GM12878 (cell line): ENCODE data around the gene LRRC31. TPM values are rescaled to one million over a fixed set of nuclear protein-coding genes. Genes with fewer than 3 reads are reported as not detected.

Source experiments
- ATAC-seq: fragments of 200-7000 bp; cut with Tn5 transposase; 3 replicates; pipeline ENCODE4 v1.9.1; 2020; ENCODE audit warnings: mild to moderate bottlenecking, moderate library complexity
- BruUV-seq: library from RNA; stranded (reverse); fragments of 400-500 nt; replicated peaks from 2 replicates; lab custom pipeline; 2021; lab: Mats Ljungman, UMichigan
- CTCF ChIA-PET: fragments of 300-600 bp; sonication (Branson Sonifier 250); formaldehyde crosslinking; extraction: SDS; loops from one replicate; lab custom pipeline; 2021; ENCODE audit warnings: inconsistent platforms; lab: Yijun Ruan, JAX
- POLR2A ChIA-PET: fragments of 350-600 bp; formaldehyde crosslinking; extraction: SDS; loops from one replicate; lab custom pipeline; 2021; ENCODE audit warnings: inconsistent platforms; lab: Charles Lee
- RAD21 ChIA-PET: fragments of 300-600 bp; sonication (Branson Sonifier 250); formaldehyde crosslinking; loops from one replicate; lab custom pipeline; 2023; ENCODE audit warnings: antibody characterized with exemption; ENCODE audit not compliant: unreplicated experiment; lab: Charles Lee
- SMC1A ChIA-PET: fragments of 300-600 bp; sonication (Branson Sonifier 250); formaldehyde crosslinking; loops from one replicate; lab custom pipeline; 2023; ENCODE audit not compliant: unreplicated experiment, uncharacterized antibody; lab: Charles Lee
- DNase-seq: peaks from one replicate; pipeline ENCODE4 v3.0.0-alpha.2; 2011; ENCODE audit warnings: low read depth, low spot score
- FAIRE-seq: peaks from 3 replicates; lab custom pipeline; 2011; peaks lifted over from hg19 to GRCh38; lab: Jason Lieb, UNC
- H2AFZ ChIP-seq: 2 replicates; pipeline ENCODE4 v1.6.0; 2011; ENCODE audit warnings: low read depth, low read length, control low read depth; ENCODE audit not compliant: control insufficient read depth
- H3K27ac ChIP-seq: 2 replicates; pipeline ENCODE4 v1.5.1; 2011; ENCODE audit warnings: control low read depth; ENCODE audit not compliant: control insufficient read depth, insufficient read depth
- H3K27me3 ChIP-seq, 2 experiments: replicated peaks in 1 of 2; 2 replicates each; pipeline versions ENCODE4 v1.6.0 to v1.6.1; 2011; ENCODE audit warnings: low read length in 1 of 2; ENCODE audit not compliant: control insufficient read depth in 2 of 2, insufficient read depth in 2 of 2
- H3K36me3 ChIP-seq, 2 experiments: 2 replicates each; pipeline ENCODE4 v1.5.1; 2011; ENCODE audit warnings: low read length in 1 of 2; ENCODE audit not compliant: control insufficient read depth in 2 of 2, insufficient read depth in 2 of 2
- H3K4me1 ChIP-seq: 2 replicates; pipeline ENCODE4 v1.6.1; 2011; ENCODE audit warnings: mild to moderate bottlenecking, low read length, moderate library complexity, mixed read lengths; ENCODE audit not compliant: control insufficient read depth, insufficient read depth
- H3K4me2 ChIP-seq: 2 replicates; pipeline ENCODE4 v1.6.0; 2011; ENCODE audit warnings: control low read depth; ENCODE audit not compliant: control insufficient read depth, insufficient read depth
- H3K4me3 ChIP-seq: fragments of 200-600 bp; sonication (generic); 2 replicates; pipeline ENCODE4 v1.5.1; 2016
- H3K79me2 ChIP-seq: 2 replicates; pipeline ENCODE4 v1.6.0; 2011; ENCODE audit warnings: low read length; ENCODE audit not compliant: control insufficient read depth, insufficient read depth
- H3K9ac ChIP-seq: 2 replicates; pipeline ENCODE4 v1.8.0; 2011; ENCODE audit warnings: low read length, control low read depth, mixed read lengths; ENCODE audit not compliant: control insufficient read depth, insufficient read depth
- H3K9me3 ChIP-seq: replicated peaks from 3 replicates; pipeline ENCODE4 v1.5.1; 2011; ENCODE audit warnings: mild to moderate bottlenecking, low read length; ENCODE audit not compliant: control insufficient read depth, insufficient read depth
- H4K20me1 ChIP-seq: 2 replicates; pipeline ENCODE4 v1.6.0; 2011; ENCODE audit not compliant: control insufficient read depth, insufficient read depth
- CHD2 ChIP-seq: IDR thresholded peaks from 2 replicates; pipeline ENCODE4 v1.6.1; 2011; ENCODE audit warnings: low read depth, low read length, improper control_type of control experiment, borderline replicate concordance
- EGR1 ChIP-seq, 2 experiments: IDR thresholded peaks; 1 replicate in 1 of 2; 2 replicates in 1 of 2; pipeline ENCODE4 v1.6.1; 2011 to 2012; ENCODE audit warnings: low read depth in 2 of 2, low read length in 2 of 2, borderline replicate concordance in 1 of 2, mild to moderate bottlenecking in 1 of 2, moderate library complexity in 1 of 2
- FOXK2 ChIP-seq: fragments of 450-650 bp; IDR thresholded peaks from 2 replicates; pipeline ENCODE4 v1.6.1; 2017; ENCODE audit warnings: mild to moderate bottlenecking, moderate library complexity
- NR2C1 ChIP-seq: fragments of 450-650 bp; IDR thresholded peaks from 2 replicates; pipeline ENCODE4 v1.6.1; 2017; ENCODE audit warnings: antibody characterized with exemption, mild to moderate bottlenecking, moderate library complexity
- RBBP5 ChIP-seq: fragments of 200-600 bp; sonication (generic); conservative IDR thresholded peaks from 2 replicates; pipeline ENCODE4 v1.6.1; 2016
- SMAD1 ChIP-seq: fragments of 450-650 bp; IDR thresholded peaks from 2 replicates; pipeline ENCODE4 v1.6.1; 2018; ENCODE audit warnings: mild to moderate bottlenecking, low read depth; ENCODE audit not compliant: partially characterized antibody
- SP1 ChIP-seq: IDR thresholded peaks from one replicate; pipeline ENCODE4 v1.6.1; 2011; ENCODE audit warnings: low read depth, low read length
- WGBS: methylation state at CpG from one replicate; pipeline ENCODE4 v1.1.6; 2016; ENCODE audit warnings: low lambda C conversion rate; ENCODE audit not compliant: insufficient replicate concordance, insufficient coverage; ENCODE audit errors: missing lambda C conversion rate; 5-methylcytosine and 5-hydroxymethylcytosine counted together
- in situ Hi-C: fragments of 300-500 bp; cut with MboI; formaldehyde crosslinking; loops from 9 replicates; pipeline ENCODE4 v1.14.3; 2018; ENCODE audit warnings: mixed read lengths
- intact Hi-C: fragments of 100-400 bp; cut with micrococcal nuclease; formaldehyde crosslinking; loops from one replicate; pipeline ENCODE4 v1.14.2; 2022; ENCODE audit not compliant: unreplicated experiment
- polyA plus RNA-seq, 11 experiments: library from polyadenylated mRNA; depleted of rRNA in 4 of 11; unstranded in 6 of 11; stranded (reverse) in 5 of 11; fragments of >200 nt; fragmentation: Nextera tagmentation in 4 of 11; fragmentation: Illumina TruSeq in 1 of 11; extraction: Ambion mirVana in 4 of 11; extraction: Trizol in 1 of 11; gene quantifications; 1 replicate in 1 of 11; 2 replicates in 10 of 11; pipeline versions ENCODE4 v1.2.1 to v1.2.3, GENCODE V29; 2011 to 2016; ENCODE audit warnings: inconsistent platforms in 2 of 11, missing spikeins in 2 of 11, low read depth in 1 of 11
- total RNA-seq, 4 experiments: library from RNA; depleted of rRNA in 3 of 4; stranded (reverse); fragments of >200 nt in 3 of 4; fragmentation: Illumina TruSeq in 1 of 4; extraction: Trizol in 1 of 4; gene quantifications; 2 replicates each; pipeline versions ENCODE4 v1.2.1 to v1.2.3, GENCODE V29; 2013 to 2021
- TF ChIP-seq, protein P1 (sequence below): IDR thresholded peaks from 2 replicates; pipeline ENCODE4 v1.6.1; 2012; ENCODE audit warnings: low read depth, low read length, improper control_type of control experiment
- TF ChIP-seq, protein P2 (sequence below): fragments of 450-650 bp; IDR thresholded peaks from 2 replicates; pipeline ENCODE4 v1.6.1; 2017; ENCODE audit warnings: low read depth, mild to moderate bottlenecking, moderate library complexity

Gene LRRC31
- total and polyA plus RNA-seq, 10 of the 15 experiments (the other 5 are each of a cell fraction or from before 2014, with no cell fraction given), result 0.04 to 0.06 (median 0.06) TPM; not detected in 7

DNA sequence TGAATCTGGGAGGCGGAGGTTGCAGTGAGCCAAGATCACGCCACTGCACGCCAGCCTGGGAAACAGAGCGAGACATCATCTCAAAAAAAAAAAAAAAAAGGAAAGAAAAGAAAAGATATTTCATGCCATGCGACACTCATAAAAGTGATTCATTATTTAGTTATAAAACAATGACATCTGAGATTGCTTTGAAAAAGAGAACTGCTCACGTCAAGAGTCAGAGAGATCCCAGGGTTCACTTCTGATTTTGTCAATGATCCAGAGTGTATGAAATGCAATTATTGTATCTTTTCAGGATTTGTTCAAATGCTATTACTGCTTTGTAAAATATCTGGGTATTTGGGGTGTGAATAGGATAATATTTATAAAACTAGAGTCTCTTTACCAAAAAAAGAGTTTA, 35.7 kb upstream of the LRRC31 start:
- POLR2A ChIA-PET, result no interaction called here
- in situ Hi-C loops (no loop called here), intact Hi-C loops (no loop called here)
- Histone ChIP-seq H2AFZ (no peak overlapping the region), H3K27ac (no peak overlapping the region), H3K4me1 (no peaks in the 10 kb centered on the region), H4K20me1 (no peaks in the 10 kb centered on the region), H3K36me3 (no peaks in the 10 kb centered on the region), H3K4me2 (no peak overlapping the region), H3K9ac (no peak overlapping the region), H3K79me2 (no peaks in the 10 kb centered on the region), H3K27me3 (peaks cover 0 to 2% of the 10 kb centered on the region in 2 experiments; a peak in 1 of 4 replicates), H3K9me3 (peaks cover 8% of the 10 kb centered on the region; the same call in 2 of the 3 replicates), H3K4me3 (no peak overlapping the region)
- RAD21 ChIA-PET, result no interaction called here
- SMC1A ChIA-PET, result no interaction called here
- ATAC-seq (no peak), FAIRE-seq (no peak), DNase-seq (no peak)
- CTCF ChIA-PET, result no interaction called here
- no peak for TF ChIP-seq FOXK2
- no peak for TF ChIP-seq CHD2
- TF ChIP-seq NR2C1, result no peak
- TF ChIP-seq SP1, result no peak
- TF ChIP-seq RBBP5, result no peak
- TF ChIP-seq, protein P1, sequence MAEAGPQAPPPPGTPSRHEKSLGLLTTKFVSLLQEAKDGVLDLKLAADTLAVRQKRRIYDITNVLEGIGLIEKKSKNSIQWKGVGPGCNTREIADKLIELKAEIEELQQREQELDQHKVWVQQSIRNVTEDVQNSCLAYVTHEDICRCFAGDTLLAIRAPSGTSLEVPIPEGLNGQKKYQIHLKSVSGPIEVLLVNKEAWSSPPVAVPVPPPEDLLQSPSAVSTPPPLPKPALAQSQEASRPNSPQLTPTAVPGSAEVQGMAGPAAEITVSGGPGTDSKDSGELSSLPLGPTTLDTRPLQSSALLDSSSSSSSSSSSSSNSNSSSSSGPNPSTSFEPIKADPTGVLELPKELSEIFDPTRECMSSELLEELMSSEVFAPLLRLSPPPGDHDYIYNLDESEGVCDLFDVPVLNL, result no peak
- TF ChIP-seq, protein P2, sequence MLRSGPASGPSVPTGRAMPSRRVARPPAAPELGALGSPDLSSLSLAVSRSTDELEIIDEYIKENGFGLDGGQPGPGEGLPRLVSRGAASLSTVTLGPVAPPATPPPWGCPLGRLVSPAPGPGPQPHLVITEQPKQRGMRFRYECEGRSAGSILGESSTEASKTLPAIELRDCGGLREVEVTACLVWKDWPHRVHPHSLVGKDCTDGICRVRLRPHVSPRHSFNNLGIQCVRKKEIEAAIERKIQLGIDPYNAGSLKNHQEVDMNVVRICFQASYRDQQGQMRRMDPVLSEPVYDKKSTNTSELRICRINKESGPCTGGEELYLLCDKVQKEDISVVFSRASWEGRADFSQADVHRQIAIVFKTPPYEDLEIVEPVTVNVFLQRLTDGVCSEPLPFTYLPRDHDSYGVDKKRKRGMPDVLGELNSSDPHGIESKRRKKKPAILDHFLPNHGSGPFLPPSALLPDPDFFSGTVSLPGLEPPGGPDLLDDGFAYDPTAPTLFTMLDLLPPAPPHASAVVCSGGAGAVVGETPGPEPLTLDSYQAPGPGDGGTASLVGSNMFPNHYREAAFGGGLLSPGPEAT, result no peak
- TF ChIP-seq EGR1 (IDR thresholded peaks at IDR 0.05; ENCODE audit: borderline replicate concordance in 1 of 2, low read depth in 2 of 2, low read length in 2 of 2), result no peak
- TF ChIP-seq SMAD1, result no peak
- BruUV-seq, result no TSS peak
- 81% methylated on average over 6 of the region's 6 CpGs for WGBS
